HG02884 (cell line): ENCODE data around the gene PXDN.
"Not testable (repeated sequence)": the region's sequence is repeated elsewhere in the genome, so short reads cannot be mapped to it uniquely, and the experiment has no call there.

Source experiments
- ATAC-seq: cut with Tn5 transposase; IDR thresholded peaks from one replicate; pipeline ENCODE4 v1.9.1; 2021; ENCODE audit warnings: mild to moderate bottlenecking, moderate library complexity; ENCODE audit not compliant: unreplicated experiment

The PXDN gene

GRCh38 chr2:1744446-1745170 lies at the start of gene PXDN:
PXDN (minus strand) TSS chr2:1744515; CDS start chr2:1744455, 60 bp downstream.
- no peak for ATAC-seq

- ATAC-seq = no peak
These were observed 49.6 kb upstream of the PXDN start for GRCh38 chr2:1793868-1794445.

- ATAC-seq = no peak
These were observed 48.9 kb upstream of the PXDN start for GRCh38 chr2:1793001-1793867.

- ATAC-seq = no peak
These were observed 47.5 kb upstream of the PXDN start for GRCh38 chr2:1791685-1792435.

- no peak for ATAC-seq
These were observed 46.8 kb upstream of the PXDN start for GRCh38 chr2:1791006-1791605.

- ATAC-seq = no peak
These were observed 46.2 kb upstream of the PXDN start for GRCh38 chr2:1790473-1790872.

- no peak for ATAC-seq
These were observed 45.3 kb upstream of the PXDN start for GRCh38 chr2:1789610-1790009.

GRCh38 chr2:1788478-1788959 lies 44.2 kb upstream of the PXDN start:
- ATAC-seq = no peak

GRCh38 chr2:1787755-1788477 lies 43.6 kb upstream of the PXDN start:
- no peak for ATAC-seq

- no peak for ATAC-seq
These were observed 40.8 kb upstream of the PXDN start for GRCh38 chr2:1784986-1785617.

- ATAC-seq = no peak
These were observed 39.8 kb upstream of the PXDN start for GRCh38 chr2:1784087-1784486.

- no peak for ATAC-seq
These were observed 38.2 kb upstream of the PXDN start for GRCh38 chr2:1782514-1782913.

- ATAC-seq = no peak
These were observed 37.2 kb upstream of the PXDN start for GRCh38 chr2:1781291-1782080.

- no peak for ATAC-seq
These were observed 36.4 kb upstream of the PXDN start for GRCh38 chr2:1780693-1781092.

- not testable (repeated sequence) for ATAC-seq
These were observed 35.7 kb upstream of the PXDN start for GRCh38 chr2:1780054-1780453.

- no peak for ATAC-seq
These were observed 34.3 kb upstream of the PXDN start for GRCh38 chr2:1778566-1778965.

GRCh38 chr2:1777781-1778180 lies 33.5 kb upstream of the PXDN start:
- ATAC-seq = no peak

- ATAC-seq = no peak
These were observed 32.8 kb upstream of the PXDN start for GRCh38 chr2:1777156-1777555.
